Osteocyte (in vitro differentiated cells): ENCODE measurements around the gene PODN. TPM values are rescaled to one million over a fixed set of nuclear protein-coding genes. Genes with fewer than 3 reads are reported as not detected.

Source experiments
- DNase-seq: peaks from one replicate; pipeline ENCODE4 v3.0.0; 2021; ENCODE audit warnings: mixed read lengths; ENCODE audit not compliant: unreplicated experiment; ENCODE audit errors: extremely low spot score
- H3K27ac Mint-ChIP-seq: one replicate; pipeline ENCODE4 v1.8.0; 2021; ENCODE audit warnings: mild to moderate bottlenecking, mixed read lengths; ENCODE audit not compliant: unreplicated experiment
- H3K27me3 Mint-ChIP-seq: one replicate; pipeline ENCODE4 v1.8.0; 2021; ENCODE audit warnings: mixed read lengths; ENCODE audit not compliant: unreplicated experiment
- H3K36me3 Mint-ChIP-seq: one replicate; pipeline ENCODE4 v1.8.0; 2021; ENCODE audit warnings: mixed read lengths; ENCODE audit not compliant: unreplicated experiment
- H3K4me1 Mint-ChIP-seq: one replicate; pipeline ENCODE4 v1.8.0; 2021; ENCODE audit warnings: mixed read lengths; ENCODE audit not compliant: unreplicated experiment
- H3K4me3 Mint-ChIP-seq: one replicate; pipeline ENCODE4 v1.8.0; 2021; ENCODE audit warnings: mild to moderate bottlenecking, moderate library complexity, mixed read lengths; ENCODE audit not compliant: unreplicated experiment
- H3K9me3 Mint-ChIP-seq: one replicate; pipeline ENCODE4 v1.8.0; 2021; ENCODE audit warnings: mixed read lengths; ENCODE audit not compliant: unreplicated experiment
- total RNA-seq: library from RNA; stranded (reverse); gene quantifications from 2 replicates; pipeline ENCODE4 v1.2.1, GENCODE V29; 2021
- TF ChIP-seq, protein P1 (sequence below): fragments of 200-600 bp; sonication (generic); IDR thresholded peaks from 2 replicates; pipeline ENCODE4 v1.5.0; 2021; ENCODE audit warnings: antibody characterized with exemption, mild to moderate bottlenecking, moderate library complexity

The PODN gene
- total RNA-seq, 1 donor from 2014 or later = 6.6 TPM

DNA sequence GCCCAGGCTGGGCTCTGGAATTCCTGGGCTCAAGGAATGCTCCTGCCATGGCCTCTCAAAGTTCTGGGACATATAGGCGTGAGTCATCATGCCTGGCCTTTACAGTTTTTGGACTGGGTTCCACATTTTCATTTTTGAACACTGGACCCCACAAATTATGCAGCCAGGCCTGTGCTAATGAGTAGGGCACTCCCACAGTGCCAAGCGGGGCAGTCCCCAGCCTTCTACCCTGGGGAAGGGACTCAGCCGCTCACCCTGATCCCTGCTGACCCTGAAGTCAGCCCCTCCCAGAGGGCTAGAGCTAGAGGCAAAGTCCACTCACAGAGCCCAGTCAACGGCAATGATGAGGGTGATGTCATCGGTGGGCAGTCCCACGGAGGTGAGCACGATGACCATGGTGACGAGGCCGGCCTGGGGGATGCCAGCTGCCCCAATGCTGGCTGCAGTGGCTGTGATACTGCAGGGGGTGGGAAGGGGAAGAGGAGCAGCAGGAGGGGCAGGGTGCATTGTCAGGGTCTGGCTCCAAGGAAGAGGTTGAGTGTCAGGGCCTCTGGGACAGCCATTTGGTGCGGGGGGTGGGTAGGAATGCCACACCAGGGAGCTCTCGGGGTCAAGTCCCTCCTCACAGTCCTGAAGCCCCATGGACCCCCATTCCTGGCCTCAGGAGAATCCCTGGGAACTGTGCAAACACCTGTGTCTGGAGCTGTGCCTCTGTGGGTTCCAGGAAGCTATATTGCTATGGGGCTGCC is 27.6 kb downstream of the PODN start:
- peak overlapping the region; percentile 18 for H3K27ac Mint-ChIP-seq

DNA sequence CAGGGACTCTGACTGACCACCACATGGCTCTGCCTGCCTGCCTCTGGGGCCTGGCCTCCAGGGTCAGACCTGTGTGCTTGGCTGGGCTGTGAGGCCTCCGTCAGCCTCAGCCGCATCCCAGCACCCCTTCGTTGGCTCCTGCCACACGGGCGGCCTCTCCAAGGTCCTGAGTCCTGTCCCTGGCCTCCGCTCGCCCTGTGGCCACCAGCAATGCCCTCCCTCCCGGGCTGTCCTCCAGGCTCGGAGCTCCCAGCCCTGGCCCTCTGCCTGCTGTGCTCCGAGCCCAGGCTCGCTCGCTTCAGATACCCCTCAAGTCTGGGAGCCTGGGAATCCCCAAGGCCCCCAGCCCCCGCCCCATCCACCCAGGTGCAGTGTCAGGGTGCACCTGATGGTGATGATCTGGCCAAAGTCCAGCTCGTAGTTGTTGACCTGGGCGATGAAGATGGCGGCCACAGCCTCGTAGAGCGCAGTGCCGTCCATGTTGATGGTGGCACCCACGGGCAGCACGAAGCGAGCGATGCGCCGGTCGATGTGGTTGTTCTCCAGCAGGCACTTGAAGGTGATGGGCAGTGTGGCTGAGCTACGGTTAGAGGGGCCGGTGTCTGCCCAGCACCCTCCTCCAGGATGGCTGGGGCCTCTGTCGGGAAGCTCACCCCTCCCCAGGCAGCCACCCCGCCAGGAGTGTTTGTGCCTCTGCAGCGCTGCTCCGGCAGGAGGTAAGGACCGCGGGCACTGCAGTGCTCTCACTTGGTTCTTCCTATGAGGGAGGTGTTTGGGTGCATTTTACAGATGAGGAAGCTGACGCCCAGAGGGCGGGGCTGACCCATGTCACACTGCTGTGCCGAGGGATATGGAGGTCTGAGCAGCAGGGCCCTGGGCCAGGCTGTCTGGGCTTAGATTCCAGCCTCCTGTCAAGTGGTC is 28.5 kb downstream of the PODN start:
- Mint-ChIP-seq H3K4me3 (no peak overlapping the region), H3K27ac (no peak overlapping the region), H3K4me1 (peaks cover 16% of the 10 kb centered on the region), H3K9me3 (no peaks in the 10 kb centered on the region), H3K36me3 (no peaks in the 10 kb centered on the region), H3K27me3 (no peaks in the 10 kb centered on the region)
- TF ChIP-seq, protein P1, sequence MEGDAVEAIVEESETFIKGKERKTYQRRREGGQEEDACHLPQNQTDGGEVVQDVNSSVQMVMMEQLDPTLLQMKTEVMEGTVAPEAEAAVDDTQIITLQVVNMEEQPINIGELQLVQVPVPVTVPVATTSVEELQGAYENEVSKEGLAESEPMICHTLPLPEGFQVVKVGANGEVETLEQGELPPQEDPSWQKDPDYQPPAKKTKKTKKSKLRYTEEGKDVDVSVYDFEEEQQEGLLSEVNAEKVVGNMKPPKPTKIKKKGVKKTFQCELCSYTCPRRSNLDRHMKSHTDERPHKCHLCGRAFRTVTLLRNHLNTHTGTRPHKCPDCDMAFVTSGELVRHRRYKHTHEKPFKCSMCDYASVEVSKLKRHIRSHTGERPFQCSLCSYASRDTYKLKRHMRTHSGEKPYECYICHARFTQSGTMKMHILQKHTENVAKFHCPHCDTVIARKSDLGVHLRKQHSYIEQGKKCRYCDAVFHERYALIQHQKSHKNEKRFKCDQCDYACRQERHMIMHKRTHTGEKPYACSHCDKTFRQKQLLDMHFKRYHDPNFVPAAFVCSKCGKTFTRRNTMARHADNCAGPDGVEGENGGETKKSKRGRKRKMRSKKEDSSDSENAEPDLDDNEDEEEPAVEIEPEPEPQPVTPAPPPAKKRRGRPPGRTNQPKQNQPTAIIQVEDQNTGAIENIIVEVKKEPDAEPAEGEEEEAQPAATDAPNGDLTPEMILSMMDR = no peak
- DNase-seq = no peak

More for the DNA sequence above, 27.6 kb downstream of the PODN start:
- Mint-ChIP-seq H3K4me3 (no peak overlapping the region), H3K27me3 (no peaks in the 10 kb centered on the region), H3K4me1 (peaks cover 17% of the 10 kb centered on the region), H3K9me3 (no peaks in the 10 kb centered on the region), H3K36me3 (no peaks in the 10 kb centered on the region)
- no peak for DNase-seq
- TF ChIP-seq, protein P1 = no peak

DNA sequence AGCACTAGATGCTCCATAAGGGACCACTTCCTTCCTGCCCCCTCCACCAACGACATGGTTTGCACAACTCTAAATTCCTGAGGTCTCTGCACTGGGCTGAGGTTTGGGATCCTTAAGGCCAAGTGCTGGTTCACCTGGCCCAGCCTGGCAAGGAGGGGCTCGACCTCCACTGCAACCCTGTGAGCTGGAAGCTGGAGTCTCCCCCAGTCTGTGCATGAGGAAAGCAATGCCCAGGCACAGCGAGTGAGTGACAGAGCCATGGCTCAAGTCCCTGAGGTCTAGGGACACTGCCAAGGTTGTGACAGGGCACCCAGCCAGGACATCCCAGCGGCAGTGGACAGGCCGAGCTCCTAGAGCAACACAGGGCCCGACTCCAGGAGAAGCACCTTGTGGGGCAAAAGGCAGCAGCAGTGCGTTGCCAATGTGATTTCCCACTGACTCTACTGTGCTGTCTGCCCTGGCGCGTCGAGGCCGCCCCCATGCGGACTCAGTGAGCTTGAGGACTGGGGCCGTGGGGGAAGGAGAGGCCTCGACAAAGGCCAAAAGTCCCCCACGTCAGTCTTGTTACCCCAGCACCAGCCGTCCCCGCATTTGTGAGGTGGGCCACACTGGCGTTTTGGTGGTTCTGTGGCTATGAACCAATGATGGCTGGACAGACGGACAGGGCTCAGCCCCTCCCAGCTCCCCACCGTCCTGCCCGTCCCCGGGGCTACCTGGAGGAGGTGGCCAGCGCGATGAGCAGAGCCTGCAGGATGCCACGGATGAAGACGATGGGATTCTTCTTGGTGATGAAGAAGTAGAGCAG is 30.0 kb downstream of the PODN start:
- Mint-ChIP-seq H3K27ac (no peak overlapping the region), H3K4me1 (peaks cover 7% of the 10 kb centered on the region), H3K36me3 (no peaks in the 10 kb centered on the region), H3K4me3 (no peak overlapping the region), H3K27me3 (no peaks in the 10 kb centered on the region), H3K9me3 (no peaks in the 10 kb centered on the region)
- TF ChIP-seq, protein P1 = no peak
- no peak for DNase-seq

DNA sequence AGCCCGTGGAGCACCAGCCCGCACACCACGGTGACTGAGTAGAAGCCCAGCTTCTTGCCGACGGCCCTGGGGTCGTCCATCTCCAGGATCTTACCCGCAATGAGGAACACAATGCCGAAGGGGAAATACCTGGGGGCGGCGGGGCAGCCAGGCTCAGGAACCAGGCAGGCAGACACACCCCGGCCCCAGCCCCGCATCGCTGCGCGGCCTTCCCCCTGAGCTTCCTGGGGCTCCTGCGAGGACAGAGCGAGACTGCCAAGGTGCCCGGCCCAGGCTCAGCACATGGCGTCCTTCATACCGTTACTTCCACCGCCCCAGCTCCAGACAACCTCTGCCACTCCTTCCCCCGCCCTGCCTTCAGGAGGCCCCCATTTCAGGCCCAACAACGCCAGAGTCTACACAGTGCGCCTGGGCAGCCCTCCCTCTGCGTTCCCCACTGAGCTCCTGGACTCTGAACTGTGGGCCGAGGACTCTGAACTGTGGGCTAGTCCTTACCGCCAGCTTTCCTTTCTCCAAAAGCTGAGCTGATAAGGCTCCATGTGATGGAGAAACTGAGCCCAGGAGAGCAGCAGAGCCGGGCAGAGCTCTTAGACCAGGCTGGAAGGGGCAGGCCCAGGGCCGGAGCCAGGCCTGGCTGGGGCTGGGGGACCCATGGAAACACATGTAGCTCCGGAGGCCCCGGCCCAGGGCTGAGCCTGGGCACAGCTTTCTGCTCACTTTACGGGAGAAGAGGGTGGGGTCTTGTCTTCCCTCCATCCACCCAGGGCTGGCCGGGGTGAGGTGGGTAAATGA is 30.8 kb downstream of the PODN start:
- H3K27me3 Mint-ChIP-seq = no peaks in the 10 kb centered on the region
- no peak for DNase-seq
- no peaks in the 10 kb centered on the region for H3K9me3 Mint-ChIP-seq
- H3K27ac Mint-ChIP-seq = no peak overlapping the region
- TF ChIP-seq, protein P1 = no peak
- peaks cover 7% of the 10 kb centered on the region for H3K4me1 Mint-ChIP-seq
- H3K36me3 Mint-ChIP-seq = no peaks in the 10 kb centered on the region
- no peak overlapping the region for H3K4me3 Mint-ChIP-seq
